Urinary bladder (tissue), 4 donors: ENCODE measurements around the gene NIPSNAP3A. TPM values are rescaled to one million over a fixed set of nuclear protein-coding genes. Genes with fewer than 3 reads are reported as not detected.
"Not testable (repeated sequence)": the region's sequence is repeated elsewhere in the genome, so short reads cannot be mapped to it uniquely, and the experiment has no call there.

Experiments used
- DNase-seq: peaks from one replicate; pipeline ENCODE4 v3.0.0-alpha.2; 2015; ENCODE audit errors: extremely low spot score
- H3K27ac ChIP-seq: one replicate; pipeline ENCODE4 v1.5.1; 2013; ENCODE audit warnings: low read depth, mild to moderate bottlenecking, moderate library complexity
- H3K36me3 ChIP-seq: one replicate; pipeline ENCODE4 v1.6.1; 2013; ENCODE audit warnings: mild to moderate bottlenecking, moderate library complexity; ENCODE audit not compliant: insufficient read depth
- H3K4me1 ChIP-seq: one replicate; pipeline ENCODE4 v1.6.1; 2013; ENCODE audit warnings: mild to moderate bottlenecking, moderate library complexity; ENCODE audit not compliant: insufficient read depth
- H3K4me3 ChIP-seq: one replicate; pipeline ENCODE4 v1.5.1; 2013; ENCODE audit warnings: low read depth, low read length
- WGBS: extraction: QIAGEN DNeasy Blood & Tissue Kit; methylation state at CpG from one replicate; pipeline ENCODE4 v1.1.7; 2013; 5-methylcytosine and 5-hydroxymethylcytosine counted together
- polyA plus RNA-seq: library from polyadenylated mRNA; stranded (reverse); fragments of 200-250 nt; gene quantifications from one replicate; pipeline ENCODE4 v1.2.3, GENCODE V29; 2013
- total RNA-seq: library from RNA; depleted of rRNA; stranded (reverse); fragments of >200 nt; gene quantifications from one replicate; pipeline ENCODE4 v1.2.3, GENCODE V29; 2014
- donor health status: healthy with polysubstance abuse.
- donor health status: healthy.

The NIPSNAP3A gene
- total and polyA plus RNA-seq, 2 donors = 30.4 to 64.2 TPM

- Histone ChIP-seq H3K27ac (no peak overlapping the region), H3K36me3 (no peaks in the 10 kb centered on the region), H3K4me1 (no peaks in the 10 kb centered on the region), H3K4me3 (no peak overlapping the region)
- no peak for DNase-seq
- 69% methylated on average over 3 of the region's 3 CpGs for WGBS
Observed at GRCh38 chr9:104758974-104759373, 11.5 kb downstream of the NIPSNAP3A start.

DNA sequence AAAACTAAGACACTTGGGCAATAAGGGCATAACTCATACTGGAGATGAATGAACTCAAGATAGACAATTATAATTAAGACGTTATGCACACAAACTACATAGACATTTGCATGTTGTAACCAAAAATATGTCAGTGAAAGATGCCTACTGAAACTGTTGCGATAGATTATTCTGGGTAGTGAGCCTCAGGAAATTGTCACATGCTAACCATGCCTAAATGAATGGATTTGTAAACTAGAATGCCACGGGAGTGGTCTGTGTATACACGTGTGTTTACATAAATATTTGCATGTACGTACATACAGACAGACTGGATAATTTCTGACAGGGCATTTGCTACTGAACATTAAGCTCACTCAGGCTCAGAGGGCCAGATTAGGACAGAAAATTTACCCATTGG lies 17.7 kb downstream of the NIPSNAP3A start:
- H3K36me3 ChIP-seq = no peaks in the 10 kb centered on the region
- no peak for DNase-seq
- WGBS = 71% methylated on average over 5 of the region's 5 CpGs
- no peaks in the 10 kb centered on the region for H3K4me1 ChIP-seq
- H3K27ac ChIP-seq = no peak overlapping the region
- H3K4me3 ChIP-seq = no peak overlapping the region

- Histone ChIP-seq H3K36me3 (no peaks in the 10 kb centered on the region), H3K4me3 (no peak overlapping the region), H3K27ac (no peak overlapping the region), H3K4me1 (no peaks in the 10 kb centered on the region)
- no peak for DNase-seq
- WGBS = 95% methylated on average over 7 of the region's 7 CpGs
Observed at GRCh38 chr9:104766025-104766424, 18.5 kb downstream of the NIPSNAP3A start.

- Histone ChIP-seq H3K4me3 (no peak overlapping the region), H3K4me1 (no peaks in the 10 kb centered on the region), H3K36me3 (no peaks in the 10 kb centered on the region), H3K27ac (no peak overlapping the region)
- WGBS = 89% methylated on average over 3 of the region's 3 CpGs
- DNase-seq = no peak
Observed at GRCh38 chr9:104767507-104767906, 20.0 kb downstream of the NIPSNAP3A start.

DNA sequence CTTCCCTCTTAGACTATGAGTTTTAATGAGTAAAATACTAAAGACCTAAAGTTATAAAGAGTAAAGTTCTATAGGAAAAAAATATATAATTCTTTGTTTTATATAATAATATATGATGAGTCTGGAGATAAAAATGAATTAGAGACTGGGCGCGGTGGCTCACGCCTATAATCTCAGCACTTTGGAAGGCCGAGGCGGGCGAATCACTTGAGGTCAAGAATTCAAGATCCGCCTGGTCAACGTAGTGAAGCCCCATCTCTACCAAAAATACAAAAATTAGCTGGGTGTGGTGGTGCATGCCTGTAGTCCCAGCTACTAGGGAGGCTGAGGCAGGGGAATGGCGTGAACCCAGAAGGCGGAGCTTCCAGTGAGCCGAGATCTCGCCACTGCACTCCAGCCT lies 21.5 kb downstream of the NIPSNAP3A start:
- not testable (repeated sequence) for DNase-seq, H3K36me3 ChIP-seq, H3K27ac ChIP-seq, H3K4me3 ChIP-seq, H3K4me1 ChIP-seq
- WGBS = 96% methylated on average over 12 of the region's 12 CpGs

GRCh38 chr9:104769655-104770054 lies 22.2 kb downstream of the NIPSNAP3A start:
- H3K4me1 ChIP-seq = no peaks in the 10 kb centered on the region
- no peak for DNase-seq
- no peak overlapping the region for H3K27ac ChIP-seq
- 84% methylated on average over 2 of the region's 2 CpGs for WGBS
- H3K36me3 ChIP-seq = no peaks in the 10 kb centered on the region
- no peak overlapping the region for H3K4me3 ChIP-seq

- peaks cover 2% of the 10 kb centered on the region for H3K4me1 ChIP-seq
- 60% methylated on average over 5 of the region's 5 CpGs for WGBS
- H3K36me3 ChIP-seq = no peaks in the 10 kb centered on the region
- no peak overlapping the region for H3K4me3 ChIP-seq
- DNase-seq = no peak
- no peak overlapping the region for H3K27ac ChIP-seq
Observed at GRCh38 chr9:104772714-104773510, 25.4 kb downstream of the NIPSNAP3A start.

DNA sequence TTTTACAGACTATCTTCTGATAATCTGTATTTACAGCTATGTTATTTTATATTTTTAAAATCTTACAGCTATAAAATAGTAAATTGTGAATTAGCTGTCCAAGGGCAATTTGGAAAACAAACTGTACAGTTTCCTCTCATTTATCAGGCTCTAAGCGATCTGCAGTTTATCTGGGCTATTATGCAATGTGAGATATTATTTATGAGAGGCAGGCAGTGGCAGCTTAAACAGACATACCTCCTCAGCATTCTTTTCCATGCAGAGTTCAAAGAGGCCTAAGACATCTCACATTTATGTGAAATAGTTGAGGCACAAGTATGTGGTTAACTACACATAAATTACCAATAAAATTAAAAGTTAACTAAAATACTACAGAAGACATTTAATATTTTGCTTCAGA lies 26.6 kb downstream of the NIPSNAP3A start:
- 40% methylated on average over 1 of the region's 1 CpG for WGBS
- no peak overlapping the region for H3K4me3 ChIP-seq

GRCh38 chr9:104774831-104775573 lies 27.5 kb downstream of the NIPSNAP3A start:
- no peak overlapping the region for H3K27ac ChIP-seq
- DNase-seq = no peak
- H3K4me3 ChIP-seq = no peak overlapping the region
- no peaks in the 10 kb centered on the region for H3K36me3 ChIP-seq
- 90% methylated on average over 11 of the region's 11 CpGs for WGBS
- H3K4me1 ChIP-seq = peaks cover 2% of the 10 kb centered on the region

More for the DNA sequence above, 26.6 kb downstream of the NIPSNAP3A start:
- Histone ChIP-seq H3K4me1 (peaks cover 2% of the 10 kb centered on the region), H3K36me3 (no peaks in the 10 kb centered on the region), H3K27ac (no peak overlapping the region)
- no peak for DNase-seq

GRCh38 chr9:104775574-104775936 lies 28.1 kb downstream of the NIPSNAP3A start:
- peaks cover 2% of the 10 kb centered on the region for H3K4me1 ChIP-seq
- no peak for DNase-seq
- no peaks in the 10 kb centered on the region for H3K36me3 ChIP-seq
- H3K27ac ChIP-seq = no peak overlapping the region
- no peak overlapping the region for H3K4me3 ChIP-seq

GRCh38 chr9:104775976-104776375 lies 28.5 kb downstream of the NIPSNAP3A start:
- Histone ChIP-seq H3K36me3 (no peaks in the 10 kb centered on the region), H3K27ac (no peak overlapping the region), H3K4me1 (peaks cover 2% of the 10 kb centered on the region), H3K4me3 (no peak overlapping the region)
- DNase-seq = no peak
- 93% methylated on average over 2 of the region's 2 CpGs for WGBS

DNA sequence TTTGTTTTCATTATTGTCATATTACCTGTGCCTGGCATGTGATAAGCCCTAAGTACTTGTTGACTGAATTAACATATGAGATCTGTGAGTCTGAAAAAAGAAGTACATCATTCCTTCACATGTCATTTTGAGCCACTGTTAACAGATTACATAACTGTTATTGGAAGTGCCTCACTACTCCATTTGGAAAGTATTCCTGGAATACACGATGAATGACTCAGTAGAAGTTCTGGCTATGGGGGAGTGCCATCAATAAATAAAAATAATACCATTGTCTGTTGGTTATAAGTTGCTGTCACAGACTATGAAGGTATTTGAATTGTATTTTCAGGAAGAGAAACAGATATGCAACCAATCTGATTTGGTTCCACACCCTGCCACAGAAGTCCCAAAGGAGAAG lies 29.3 kb downstream of the NIPSNAP3A start:
- no peak overlapping the region for H3K4me3 ChIP-seq
- no peaks in the 10 kb centered on the region for H3K36me3 ChIP-seq
- no peak for DNase-seq
- 48% methylated on average over 1 of the region's 1 CpG for WGBS
- H3K27ac ChIP-seq = no peak overlapping the region
- peaks cover 2% of the 10 kb centered on the region for H3K4me1 ChIP-seq

GRCh38 chr9:104778802-104779201 lies 31.3 kb downstream of the NIPSNAP3A start:
- DNase-seq = no peak
- WGBS = 91% methylated on average over 4 of the region's 4 CpGs

GRCh38 chr9:104779334-104779733 lies 31.9 kb downstream of the NIPSNAP3A start:
- no peak overlapping the region for H3K4me3 ChIP-seq
- WGBS = 90% methylated on average over 1 of the region's 1 CpG

More at GRCh38 chr9:104778802-104779201, 31.3 kb downstream of the NIPSNAP3A start:
- Histone ChIP-seq H3K27ac (no peak overlapping the region), H3K36me3 (peaks cover 3% of the 10 kb centered on the region), H3K4me3 (no peak overlapping the region), H3K4me1 (peaks cover 2% of the 10 kb centered on the region)

More at GRCh38 chr9:104779334-104779733, 31.9 kb downstream of the NIPSNAP3A start:
- Histone ChIP-seq H3K4me1 (peaks cover 2% of the 10 kb centered on the region), H3K27ac (no peak overlapping the region), H3K36me3 (peaks cover 3% of the 10 kb centered on the region)
- no peak for DNase-seq
